HepG2 (cell line): ENCODE measurements around the gene SCGB3A2. TPM values are rescaled to one million over a fixed set of nuclear protein-coding genes. Genes with fewer than 3 reads are reported as not detected.

Experiments used
- ARID2 ChIP-seq: sonication (generic); formaldehyde crosslinking; IDR thresholded peaks from 2 replicates; pipeline ENCODE4 v1.8.1; 2022; ENCODE audit warnings: mild to moderate bottlenecking, missing genetic modification reagents, borderline replicate concordance
- BRD4 ChIP-seq: sonication (generic); formaldehyde crosslinking; IDR thresholded peaks from 2 replicates; pipeline ENCODE4 v1.4.0; 2020; ENCODE audit warnings: missing genetic modification reagents
- DR1 ChIP-seq: sonication (generic); formaldehyde crosslinking; IDR thresholded peaks from 2 replicates; pipeline ENCODE4 v1.8.0; 2021; ENCODE audit warnings: mild to moderate bottlenecking, missing genetic modification reagents, inconsistent platforms
- ELF3 ChIP-seq: IDR thresholded peaks from 2 replicates; pipeline ENCODE4 v1.6.1; 2016; ENCODE audit warnings: missing genetic modification reagents, missing compliant biosample characterization
- FOSL2 ChIP-seq: sonication (generic); formaldehyde crosslinking; IDR thresholded peaks from 2 replicates; pipeline ENCODE4 v1.4.0; 2020; ENCODE audit warnings: missing genetic modification reagents
- HIVEP1 ChIP-seq: sonication (generic); formaldehyde crosslinking; IDR thresholded peaks from 2 replicates; pipeline ENCODE4 v1.4.0; 2020; ENCODE audit warnings: mild to moderate bottlenecking, missing genetic modification reagents
- HNF4G ChIP-seq, 2 experiments: sonication (generic) in 1 of 2; formaldehyde crosslinking in 1 of 2; IDR thresholded peaks; 2 replicates each; pipeline versions ENCODE4 v1.4.0 to v1.6.1; 2011 to 2020; ENCODE audit warnings: borderline replicate concordance in 2 of 2, low read depth in 2 of 2, mild to moderate bottlenecking in 2 of 2, low read length in 1 of 2, missing genetic modification reagents in 1 of 2, moderate library complexity in 1 of 2
- IKZF5 ChIP-seq: IDR thresholded peaks from 2 replicates; pipeline ENCODE4 v1.6.1; 2018; ENCODE audit warnings: missing genetic modification reagents, mild to moderate bottlenecking, missing compliant biosample characterization
- MAF1 ChIP-seq: sonication (generic); formaldehyde crosslinking; IDR thresholded peaks from 2 replicates; pipeline ENCODE4 v1.5.0; 2020; ENCODE audit warnings: missing genetic modification reagents, borderline replicate concordance
- NPAS2 ChIP-seq: sonication (generic); formaldehyde crosslinking; IDR thresholded peaks from 2 replicates; pipeline ENCODE4 v1.8.0; 2022; ENCODE audit warnings: mild to moderate bottlenecking, missing genetic modification reagents, borderline replicate concordance
- SRF ChIP-seq: IDR thresholded peaks from 2 replicates; pipeline ENCODE4 v1.6.1; 2011; ENCODE audit warnings: mild to moderate bottlenecking, low read depth, low read length, moderate library complexity
- SUZ12 ChIP-seq: fragments of 150-350 bp; IDR thresholded peaks from 2 replicates; pipeline ENCODE4 v1.6.1; 2014; ENCODE audit warnings: low read depth, low read length
- ZBTB33 ChIP-seq: sonication (generic); formaldehyde crosslinking; IDR thresholded peaks from 2 replicates; pipeline ENCODE4 v1.4.0; 2020; ENCODE audit warnings: missing genetic modification reagents
- ZC3H13 ChIP-seq: sonication (generic); formaldehyde crosslinking; IDR thresholded peaks from 2 replicates; pipeline ENCODE4 v1.8.1; 2023; ENCODE audit warnings: mild to moderate bottlenecking, missing genetic modification reagents, moderate library complexity
- ZMAT3 ChIP-seq: sonication (generic); formaldehyde crosslinking; conservative IDR thresholded peaks from 2 replicates; pipeline ENCODE4 v1.7.0; 2021; ENCODE audit warnings: missing genetic modification reagents
- ZNF225 ChIP-seq: sonication (generic); formaldehyde crosslinking; IDR thresholded peaks from 2 replicates; pipeline ENCODE4 v1.4.0; 2020; ENCODE audit warnings: mild to moderate bottlenecking, missing genetic modification reagents
- ZNF468 ChIP-seq: sonication (generic); formaldehyde crosslinking; IDR thresholded peaks from 2 replicates; pipeline ENCODE4 v1.8.0; 2022; ENCODE audit warnings: mild to moderate bottlenecking, moderate library complexity, missing genetic modification reagents
- ZNF589 ChIP-seq: sonication (generic); formaldehyde crosslinking; conservative IDR thresholded peaks from 2 replicates; pipeline ENCODE4 v1.8.0; 2022; ENCODE audit warnings: mild to moderate bottlenecking, moderate library complexity, missing genetic modification reagents
- ZNF672 ChIP-seq: sonication (generic); formaldehyde crosslinking; IDR thresholded peaks from 2 replicates; pipeline ENCODE4 v1.8.1; 2022; ENCODE audit warnings: missing genetic modification reagents
- ZNF781 ChIP-seq: sonication (generic); formaldehyde crosslinking; IDR thresholded peaks from 2 replicates; pipeline ENCODE4 v1.5.1; 2020; ENCODE audit warnings: borderline replicate concordance, mild to moderate bottlenecking, missing genetic modification reagents; ENCODE audit errors: not compliant biosample characterization
- ZNF83 ChIP-seq: sonication (generic); formaldehyde crosslinking; IDR thresholded peaks from 2 replicates; pipeline ENCODE4 v1.4.0; 2020; ENCODE audit warnings: missing genetic modification reagents, mild to moderate bottlenecking, borderline replicate concordance
- polyA plus RNA-seq, 8 experiments: library from polyadenylated mRNA; depleted of rRNA in 3 of 8; stranded (reverse) in 7 of 8; unstranded in 1 of 8; fragments of >200 nt; fragmentation: Illumina TruSeq in 4 of 8; extraction: Trizol in 4 of 8; gene quantifications; 2 replicates each; pipeline versions ENCODE4 v1.2.1 to v1.2.3, GENCODE V29; 2011 to 2016; ENCODE audit warnings: low read depth in 4 of 8, missing spikeins in 1 of 8, mixed read lengths in 1 of 8; ENCODE audit not compliant: insufficient read depth in 1 of 8
- total RNA-seq, 5 experiments: library from RNA; depleted of rRNA; stranded (reverse); fragments of >200 nt; fragmentation: Illumina TruSeq; extraction: Trizol; gene quantifications; 2 replicates each; pipeline ENCODE4 v1.2.3, GENCODE V29; 2016; ENCODE audit warnings: low read depth in 1 of 5
- TF ChIP-seq, protein P1 (sequence below): IDR thresholded peaks from 2 replicates; pipeline ENCODE4 v1.6.1; 2016; ENCODE audit warnings: low read depth, missing genetic modification reagents, missing compliant biosample characterization

The SCGB3A2 gene
- total and polyA plus RNA-seq, 2 of the 13 experiments (the other 11 are each of a cell fraction or from before 2014, with no cell fraction given): not detected

DNA sequence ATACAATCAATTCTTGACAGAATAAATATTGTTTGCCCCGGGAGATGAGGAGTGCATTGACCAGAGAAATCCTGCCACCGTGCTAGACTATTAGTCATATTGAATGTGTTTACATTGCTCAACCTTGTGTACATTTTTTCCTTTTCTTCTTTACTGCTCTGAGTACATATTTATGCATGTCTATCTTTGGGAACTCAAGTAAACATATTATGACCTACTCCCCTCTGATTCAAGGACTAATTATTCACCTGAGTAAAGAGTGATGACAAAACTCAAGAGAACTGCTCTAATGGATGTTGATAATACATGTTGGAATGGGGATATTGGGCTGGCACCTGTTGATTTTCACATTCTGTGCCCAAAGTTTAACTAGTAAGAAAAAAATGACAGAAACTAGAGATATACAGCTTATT lies 43.1 kb upstream of the SCGB3A2 start (continued):
- peak; percentile 69; the same call in 1 of the 2 replicates for TF ChIP-seq IKZF5 (CRISPR knock-in tag)
- TF ChIP-seq SRF: peak; percentile 70; the same call in 1 of the 2 replicates
- no peak for TF ChIP-seq ZNF781 (CRISPR knock-in tag)
- TF ChIP-seq BRD4 (CRISPR knock-in tag): no peak
- TF ChIP-seq FOSL2 (CRISPR knock-in tag): peak; percentile 98
- TF ChIP-seq ZNF83 (CRISPR knock-in tag): no peak
- TF ChIP-seq ZC3H13 (CRISPR knock-in tag): no peak
- no peak for TF ChIP-seq HIVEP1 (CRISPR knock-in tag)
- TF ChIP-seq, protein P1, sequence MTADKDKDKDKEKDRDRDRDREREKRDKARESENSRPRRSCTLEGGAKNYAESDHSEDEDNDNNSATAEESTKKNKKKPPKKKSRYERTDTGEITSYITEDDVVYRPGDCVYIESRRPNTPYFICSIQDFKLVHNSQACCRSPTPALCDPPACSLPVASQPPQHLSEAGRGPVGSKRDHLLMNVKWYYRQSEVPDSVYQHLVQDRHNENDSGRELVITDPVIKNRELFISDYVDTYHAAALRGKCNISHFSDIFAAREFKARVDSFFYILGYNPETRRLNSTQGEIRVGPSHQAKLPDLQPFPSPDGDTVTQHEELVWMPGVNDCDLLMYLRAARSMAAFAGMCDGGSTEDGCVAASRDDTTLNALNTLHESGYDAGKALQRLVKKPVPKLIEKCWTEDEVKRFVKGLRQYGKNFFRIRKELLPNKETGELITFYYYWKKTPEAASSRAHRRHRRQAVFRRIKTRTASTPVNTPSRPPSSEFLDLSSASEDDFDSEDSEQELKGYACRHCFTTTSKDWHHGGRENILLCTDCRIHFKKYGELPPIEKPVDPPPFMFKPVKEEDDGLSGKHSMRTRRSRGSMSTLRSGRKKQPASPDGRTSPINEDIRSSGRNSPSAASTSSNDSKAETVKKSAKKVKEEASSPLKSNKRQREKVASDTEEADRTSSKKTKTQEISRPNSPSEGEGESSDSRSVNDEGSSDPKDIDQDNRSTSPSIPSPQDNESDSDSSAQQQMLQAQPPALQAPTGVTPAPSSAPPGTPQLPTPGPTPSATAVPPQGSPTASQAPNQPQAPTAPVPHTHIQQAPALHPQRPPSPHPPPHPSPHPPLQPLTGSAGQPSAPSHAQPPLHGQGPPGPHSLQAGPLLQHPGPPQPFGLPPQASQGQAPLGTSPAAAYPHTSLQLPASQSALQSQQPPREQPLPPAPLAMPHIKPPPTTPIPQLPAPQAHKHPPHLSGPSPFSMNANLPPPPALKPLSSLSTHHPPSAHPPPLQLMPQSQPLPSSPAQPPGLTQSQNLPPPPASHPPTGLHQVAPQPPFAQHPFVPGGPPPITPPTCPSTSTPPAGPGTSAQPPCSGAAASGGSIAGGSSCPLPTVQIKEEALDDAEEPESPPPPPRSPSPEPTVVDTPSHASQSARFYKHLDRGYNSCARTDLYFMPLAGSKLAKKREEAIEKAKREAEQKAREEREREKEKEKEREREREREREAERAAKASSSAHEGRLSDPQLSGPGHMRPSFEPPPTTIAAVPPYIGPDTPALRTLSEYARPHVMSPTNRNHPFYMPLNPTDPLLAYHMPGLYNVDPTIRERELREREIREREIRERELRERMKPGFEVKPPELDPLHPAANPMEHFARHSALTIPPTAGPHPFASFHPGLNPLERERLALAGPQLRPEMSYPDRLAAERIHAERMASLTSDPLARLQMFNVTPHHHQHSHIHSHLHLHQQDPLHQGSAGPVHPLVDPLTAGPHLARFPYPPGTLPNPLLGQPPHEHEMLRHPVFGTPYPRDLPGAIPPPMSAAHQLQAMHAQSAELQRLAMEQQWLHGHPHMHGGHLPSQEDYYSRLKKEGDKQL (CRISPR knock-in tag): peak; percentile 100
- no peak for TF ChIP-seq MAF1
- peak; percentile 98 for TF ChIP-seq ELF3 (CRISPR knock-in tag)
- no peak for TF ChIP-seq HNF4G (IDR thresholded peaks at IDR 0.05; ENCODE audit: borderline replicate concordance, low read depth, low read length)
- no peak for TF ChIP-seq HNF4G (CRISPR knock-in tag; IDR thresholded peaks at IDR 0.05; ENCODE audit: borderline replicate concordance, low read depth)
- TF ChIP-seq SUZ12: no peak
- TF ChIP-seq ZNF468 (CRISPR knock-in tag): no peak
- TF ChIP-seq ZNF225 (CRISPR knock-in tag): no peak
- TF ChIP-seq ZNF672 (CRISPR knock-in tag): no peak
- no peak for TF ChIP-seq DR1 (CRISPR knock-in tag)
- TF ChIP-seq ZMAT3 (CRISPR knock-in tag): peak; percentile 78; the same call in 1 of the 2 replicates
- no peak for TF ChIP-seq ARID2 (CRISPR knock-in tag)
- no peak for TF ChIP-seq NPAS2 (CRISPR knock-in tag)
- TF ChIP-seq ZNF589 (CRISPR knock-in tag): peak; percentile 95
- no peak for TF ChIP-seq ZBTB33 (CRISPR knock-in tag)
